Stimulated activated CD8-positive, alpha-beta memory T cell treated with anti-CD3 and anti-CD28 coated beads, Interleukin-7, amount 100 ng/mL, for 1 hour (primary cell): ENCODE results near the gene CAPN14.

Experiments
- DNase-seq, 2 donors: peaks; one replicate each; pipeline ENCODE4 v3.0.0-alpha.2; 2020; ENCODE audit warnings: low read depth in 2 of 2

The CAPN14 gene

DNA sequence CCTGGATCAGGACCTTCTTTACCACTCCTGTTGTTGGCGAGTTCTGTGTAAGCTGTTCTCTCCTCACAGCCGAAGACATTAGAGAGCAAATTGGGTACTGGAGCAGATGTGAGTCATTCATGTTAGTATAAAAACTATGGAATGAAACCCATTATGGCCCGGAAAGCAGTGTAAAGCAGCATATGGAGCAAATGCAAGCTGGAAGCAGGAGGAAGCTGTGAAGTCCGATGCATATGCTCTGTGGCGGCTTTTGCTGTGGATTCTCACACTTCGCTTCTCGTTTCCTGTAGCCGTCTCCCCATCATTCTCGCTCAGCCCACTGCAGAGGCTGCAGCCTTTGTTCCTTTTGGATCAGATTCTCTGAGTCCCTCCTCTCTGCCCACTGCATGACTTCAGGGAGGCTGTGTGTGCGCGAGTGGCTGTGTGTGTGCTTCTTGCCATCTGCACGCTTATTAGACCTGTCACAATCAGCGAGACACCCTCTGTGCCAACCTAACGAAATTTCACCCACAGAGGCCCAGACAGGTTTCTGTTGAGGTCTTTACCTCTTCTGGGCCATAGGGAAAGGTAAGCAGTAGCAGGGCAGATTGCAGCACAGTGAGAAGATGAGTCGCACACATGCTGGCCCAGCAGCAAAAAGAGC, 75.8 kb downstream of the CAPN14 start:
- DNase-seq = no peak

DNA sequence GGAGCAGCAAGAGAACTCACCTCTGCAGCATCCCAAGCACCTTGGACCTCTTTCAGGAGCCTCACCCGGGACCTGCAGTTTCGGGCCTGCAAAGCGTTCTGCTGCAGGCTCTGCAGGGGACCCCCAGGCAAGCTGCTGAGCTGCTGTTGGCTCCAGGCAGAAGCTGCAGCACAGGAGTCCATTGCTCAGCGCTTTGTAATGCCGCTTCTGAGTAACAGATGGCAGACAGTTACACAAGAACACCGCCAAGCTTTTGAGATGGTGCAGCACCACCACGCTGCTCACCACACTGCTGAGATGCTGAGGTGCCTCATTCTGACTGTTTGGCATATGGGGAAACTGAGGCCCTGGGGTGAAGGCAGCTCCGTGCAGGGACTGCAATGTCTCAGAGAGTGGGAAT, 77.2 kb downstream of the CAPN14 start:
- no peak for DNase-seq

DNA sequence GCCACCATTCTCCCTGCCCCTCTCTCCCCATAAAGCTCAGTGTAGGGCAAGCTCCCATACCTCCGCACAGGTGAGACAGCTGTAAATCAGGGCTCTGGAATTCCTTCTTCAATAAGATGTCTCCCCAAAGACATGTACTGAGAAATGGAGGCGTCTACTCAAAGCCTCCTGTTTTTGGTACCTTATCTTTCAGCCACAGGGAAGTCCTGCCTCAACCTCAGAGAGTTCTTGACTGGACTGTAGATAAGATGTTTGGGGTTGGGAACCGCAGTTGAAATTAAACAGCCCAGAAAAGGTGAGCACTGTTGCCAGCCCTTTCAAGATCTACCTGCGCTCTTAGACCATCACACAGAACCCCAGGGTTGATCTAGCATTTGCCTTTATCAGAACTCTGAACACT, 77.6 kb downstream of the CAPN14 start:
- DNase-seq = no peak

DNA sequence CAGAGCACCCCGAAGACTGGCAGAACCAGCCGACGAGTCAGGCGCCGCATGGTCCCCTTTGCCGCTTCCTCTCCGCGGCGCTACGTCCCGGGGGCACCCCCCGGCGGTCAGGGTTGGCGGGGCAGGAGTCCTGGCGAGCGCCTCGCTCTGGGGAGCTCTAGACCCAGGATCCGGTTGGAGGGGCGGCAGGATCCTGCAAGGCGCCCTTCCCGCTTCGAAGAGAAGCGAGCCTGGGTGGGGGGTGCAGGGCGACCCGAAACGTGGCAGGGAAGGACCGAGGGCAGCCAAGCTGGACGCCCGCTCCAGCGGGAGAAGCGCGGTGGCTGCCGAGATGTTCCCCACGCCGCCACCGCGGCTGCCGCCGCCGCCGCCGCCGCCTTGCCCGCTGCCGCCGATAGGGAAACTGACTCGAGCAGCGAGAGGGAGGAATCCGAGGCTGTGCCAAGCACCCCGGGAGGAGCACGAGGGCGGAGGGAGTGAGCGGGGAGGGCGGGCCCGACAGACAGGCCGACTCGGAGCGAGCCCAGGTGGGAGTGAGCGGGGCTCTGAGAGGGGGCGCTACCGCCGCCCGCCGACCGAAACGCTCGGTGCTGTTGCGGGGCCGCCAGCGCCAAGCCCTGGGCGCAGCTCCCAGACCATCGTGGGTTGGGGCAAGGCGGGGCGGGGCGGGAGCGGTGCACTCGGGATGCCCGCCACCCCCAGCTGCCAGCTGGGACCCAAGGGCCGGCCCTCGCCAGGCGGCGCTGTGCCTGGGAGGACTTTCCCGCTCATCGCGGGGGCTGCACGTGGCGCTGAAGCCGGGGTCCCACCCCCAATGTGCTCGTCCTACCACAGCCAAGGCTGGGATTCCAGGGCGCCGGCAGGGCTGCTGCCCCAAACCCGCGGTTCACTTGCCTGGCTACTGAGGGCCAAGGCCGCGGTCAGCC, 79.0 kb downstream of the CAPN14 start, which contains the start of gene GALNT14:
Gene GALNT14, minus strand, starts transcription at position 404 of the 926 bp plus-strand sequence. Its CDS starts 354 bp downstream, at position 50.
- DNase-seq = no peak

DNA sequence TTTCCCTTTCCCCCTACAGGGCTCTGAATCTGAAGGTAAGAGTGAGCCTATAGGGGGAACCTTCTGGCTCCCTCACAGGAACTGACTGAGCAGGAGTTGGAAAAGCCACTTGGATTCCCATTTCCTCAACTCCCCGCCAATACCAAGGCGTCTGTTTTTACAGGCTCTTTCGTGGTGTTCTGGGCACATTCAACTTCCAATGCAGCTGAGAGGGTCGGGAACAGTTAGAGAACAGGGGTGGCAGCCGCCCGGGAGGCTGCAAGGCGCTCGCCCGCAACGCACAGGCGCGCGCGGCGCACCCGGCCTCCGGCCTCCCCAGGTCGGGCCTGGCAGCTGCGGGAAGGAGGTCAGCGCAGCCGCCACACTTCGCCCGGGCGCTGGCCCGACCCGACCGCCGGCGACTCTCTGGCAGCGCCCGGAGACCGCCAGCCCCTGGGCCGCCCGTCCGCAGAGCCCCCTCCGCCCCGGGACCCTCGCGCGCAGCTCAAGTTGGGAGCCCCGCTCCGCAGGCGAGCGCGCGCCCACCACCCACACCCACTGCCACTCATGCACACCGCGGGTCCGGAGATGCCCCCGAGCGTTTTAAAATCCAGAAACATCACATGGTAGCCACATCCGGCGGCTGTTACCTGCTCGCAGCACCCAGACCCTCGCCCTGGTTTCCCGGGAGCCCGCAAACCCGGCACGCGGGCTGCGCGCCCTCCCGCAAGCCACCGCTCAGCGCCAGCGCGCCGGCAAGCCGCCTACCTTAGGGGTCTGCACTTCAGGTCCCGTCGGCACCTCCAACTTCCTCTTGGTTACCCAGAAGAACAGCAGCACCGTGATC, 79.9 kb downstream of the CAPN14 start:
- no peak for DNase-seq

DNA sequence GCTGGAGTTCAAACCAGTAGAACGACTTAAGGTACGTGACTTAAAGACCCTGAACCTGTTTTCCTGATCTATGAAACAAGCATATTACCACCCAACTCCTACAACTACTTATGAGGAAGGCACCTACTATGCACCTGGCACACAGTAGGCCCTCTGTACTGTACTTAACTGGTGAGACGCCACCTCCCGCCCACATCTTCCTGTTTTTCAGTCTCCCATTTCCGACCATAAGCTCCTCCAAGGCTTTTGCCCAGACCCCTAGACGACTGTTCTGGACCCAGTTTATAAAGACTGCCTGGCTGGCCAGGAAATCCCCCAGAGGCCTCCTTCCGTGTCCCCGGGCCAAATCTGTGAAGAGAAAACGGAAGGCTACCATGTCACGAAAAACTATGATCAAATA, 80.6 kb downstream of the CAPN14 start:
- DNase-seq = no peak

DNA sequence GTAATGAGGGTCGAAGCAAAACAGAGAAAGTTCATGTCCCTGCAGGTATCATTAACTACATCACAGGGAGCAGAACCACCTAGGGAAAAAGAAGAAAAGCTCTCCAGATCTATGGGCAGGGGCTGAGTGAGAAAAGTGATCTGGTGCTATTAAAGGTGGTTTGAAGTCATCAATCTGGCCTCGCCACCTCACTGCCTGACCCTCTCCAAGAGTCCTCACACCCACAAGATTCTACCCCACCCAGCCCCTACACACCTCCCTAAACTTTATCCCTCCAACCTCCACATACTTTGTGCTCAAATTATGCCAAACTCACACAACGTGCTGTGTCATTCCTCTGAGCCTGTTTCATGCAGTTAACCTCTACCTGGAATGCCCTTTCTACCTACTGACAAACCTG, 81.3 kb downstream of the CAPN14 start:
- DNase-seq = no peak

DNA sequence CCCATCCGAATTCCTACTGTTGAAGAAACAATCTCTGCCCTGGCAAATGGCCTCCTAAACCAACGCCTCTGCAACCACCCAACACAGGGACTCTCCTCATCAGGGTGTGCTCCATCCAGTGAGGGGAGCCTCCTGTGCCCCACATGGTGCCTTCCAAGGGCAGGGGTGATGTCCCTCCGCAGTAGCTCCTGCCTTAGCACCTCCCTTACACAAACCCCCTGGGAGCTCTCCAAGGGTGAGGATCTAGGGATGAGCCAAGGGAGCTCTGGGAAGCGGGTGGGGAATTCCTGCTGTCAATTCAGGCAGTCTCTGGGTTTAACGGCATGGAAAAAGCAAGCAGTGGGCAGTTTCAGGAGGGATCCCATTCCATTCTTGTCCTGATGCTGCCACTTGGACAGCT, 82.8 kb downstream of the CAPN14 start:
- DNase-seq = no peak

DNA sequence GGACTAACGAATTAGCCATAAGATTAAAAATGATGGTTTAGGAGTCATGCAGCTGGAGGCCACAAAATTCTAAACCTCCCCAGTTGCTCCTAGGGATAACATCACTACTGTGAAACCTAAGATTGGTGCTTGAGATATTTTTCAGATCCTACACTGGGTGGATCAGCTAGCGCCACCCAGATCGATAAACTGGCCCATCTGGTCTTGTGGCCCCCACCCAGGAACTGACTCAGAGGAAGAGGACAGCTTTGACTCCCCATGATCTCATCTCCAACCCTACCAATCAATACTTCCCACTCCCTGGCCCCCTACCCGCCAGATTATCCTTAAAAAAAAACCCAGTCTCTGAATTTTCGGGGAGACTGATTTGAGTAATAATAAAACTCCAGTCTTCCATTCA, 84.5 kb downstream of the CAPN14 start:
- no peak for DNase-seq

DNA sequence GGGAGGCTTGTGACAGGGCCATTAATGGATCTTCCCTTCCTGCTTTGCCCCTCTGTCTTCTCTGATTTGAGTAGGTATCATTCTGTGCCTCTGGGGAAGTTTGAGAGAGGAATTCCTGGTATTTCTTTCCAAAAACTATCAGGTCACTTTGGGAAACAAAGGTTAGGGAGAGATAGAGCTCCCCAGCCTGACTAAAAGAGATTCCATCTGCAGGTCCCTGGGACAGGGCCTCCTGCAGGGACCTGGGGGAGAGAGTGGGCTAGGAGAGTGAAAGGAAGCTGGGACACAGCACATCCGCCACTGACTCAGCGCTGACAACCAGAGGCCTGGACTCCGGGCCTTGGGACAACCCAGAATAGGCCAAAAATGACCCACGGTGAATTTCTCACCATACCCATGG, 85.4 kb downstream of the CAPN14 start:
- no peak for DNase-seq

DNA sequence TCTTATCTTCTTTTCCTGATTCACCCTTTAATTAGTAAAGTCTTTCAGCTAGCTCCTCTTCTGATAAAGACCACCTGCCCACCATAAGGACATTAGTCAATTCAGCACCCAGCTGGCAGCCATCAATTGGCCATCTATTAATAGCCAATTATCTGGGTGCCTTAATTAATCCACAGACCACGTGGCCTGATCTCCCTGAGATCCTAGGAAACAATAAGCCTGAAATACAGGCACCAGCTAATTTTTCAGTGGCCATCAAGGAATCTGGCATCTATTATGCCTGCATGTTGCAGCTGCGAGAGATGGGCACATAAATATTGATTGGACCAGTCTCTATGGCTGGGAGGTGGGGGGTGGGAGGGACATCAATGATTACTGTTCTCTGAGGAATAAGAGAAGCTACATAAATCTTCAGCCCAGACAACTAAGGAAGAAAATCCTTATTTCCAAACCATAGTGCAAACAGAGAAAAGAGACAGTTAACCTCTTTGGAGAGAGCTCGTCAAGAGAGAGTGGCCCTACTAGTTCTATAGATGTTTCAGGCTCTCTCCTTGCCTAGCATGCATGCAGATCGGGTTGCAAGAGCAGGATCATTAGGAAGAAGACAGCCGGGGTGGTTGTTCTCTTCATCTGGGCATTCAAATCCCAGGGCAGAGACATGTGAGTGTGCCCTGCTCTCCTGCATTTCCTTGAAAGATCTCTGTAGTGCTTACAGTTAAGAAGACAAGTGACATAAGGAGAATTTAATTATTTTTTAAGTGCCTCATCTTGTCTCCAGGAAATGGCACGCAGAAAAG, 87.7 kb downstream of the CAPN14 start:
- DNase-seq = no peak

DNA sequence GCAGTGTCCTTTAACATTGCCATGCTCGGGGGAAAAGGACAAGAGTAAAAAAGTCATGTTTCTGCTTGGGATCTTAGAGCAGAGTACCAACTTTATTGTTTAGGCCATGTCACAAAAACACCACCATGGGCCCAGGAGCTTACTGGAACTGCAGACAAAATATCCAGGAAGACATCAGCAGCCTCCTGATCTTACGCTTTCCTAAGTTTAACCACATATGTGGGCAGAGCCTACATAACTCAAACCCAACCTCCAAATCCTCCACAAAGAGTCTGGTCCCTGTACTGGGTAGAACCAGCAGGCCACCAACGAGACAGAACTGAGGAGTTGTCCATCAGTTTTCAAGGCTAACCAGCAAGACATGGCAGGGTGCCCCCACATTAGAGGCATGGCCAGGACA, 89.4 kb downstream of the CAPN14 start:
- DNase-seq = no peak

DNA sequence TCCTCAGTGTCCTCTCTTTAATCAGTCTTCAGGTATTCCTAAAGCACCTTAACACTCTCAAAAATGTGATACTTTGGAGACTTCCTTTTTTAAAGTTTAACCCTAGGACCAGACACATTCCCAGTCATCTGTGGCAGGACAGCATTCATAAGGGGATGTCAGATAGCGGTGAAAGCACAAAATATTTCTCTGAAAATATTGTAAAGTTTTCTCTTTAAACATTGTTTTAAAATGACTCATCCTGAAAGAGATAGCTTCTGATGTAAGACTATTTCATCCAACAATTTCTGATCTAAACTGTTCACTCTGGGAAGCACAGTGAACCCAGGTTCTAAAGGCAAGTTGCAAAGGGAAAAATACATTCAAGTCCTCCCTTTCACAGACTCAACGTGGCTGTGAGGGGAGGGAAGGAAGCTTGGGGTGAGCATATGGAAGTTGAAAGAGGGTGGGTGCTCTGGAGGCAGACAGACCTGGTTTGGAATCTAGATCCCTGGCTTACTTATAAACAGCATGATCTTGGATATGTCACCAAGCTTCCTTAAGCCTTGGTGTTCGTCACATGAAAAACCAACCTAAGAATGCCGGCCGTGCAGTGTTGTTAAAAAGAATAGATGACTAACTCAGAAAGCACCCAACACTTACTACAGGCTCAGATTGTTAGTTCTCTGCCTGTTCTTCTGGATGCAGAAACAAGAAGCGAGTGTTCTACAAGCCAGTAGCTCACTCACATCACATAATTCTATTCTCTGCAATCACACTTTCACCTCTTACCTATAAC, 91.2 kb downstream of the CAPN14 start:
- no peak for DNase-seq

DNA sequence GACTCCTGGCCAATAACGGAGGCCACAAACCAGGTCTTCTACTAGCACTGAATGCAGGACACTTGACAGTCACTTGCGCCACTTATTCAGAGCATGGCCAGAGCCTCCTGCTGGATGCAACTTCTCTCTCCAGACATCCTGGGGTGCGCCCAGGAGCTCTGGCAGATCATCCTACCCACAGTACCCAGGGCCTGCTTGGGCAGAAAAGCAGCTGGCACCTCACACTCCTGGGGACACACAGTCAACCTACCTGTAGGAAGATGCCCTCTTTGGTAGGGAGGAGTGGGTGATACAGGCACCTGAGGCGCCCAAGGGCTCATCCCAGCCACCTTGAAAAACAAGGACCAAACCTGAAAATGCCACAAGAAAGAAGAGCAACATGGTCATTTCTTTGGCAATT, 92.4 kb downstream of the CAPN14 start:
- no peak for DNase-seq
